Activated T-helper 1 cell treated with anti-CD3 and anti-CD28 coated beads, Interleukin-12 subunit alpha, Interleukin-12 subunit beta, Interleukin-2, Interleukin-4 antibody, amounts not matched to agents 30 ng/mL and 10 ng/mL and 1 ng/mL, durations not matched to agents 14 hours and 24 hours and 36 hours (primary cell): ENCODE measurements around the gene RAB11FIP4. TPM values are rescaled to one million over a fixed set of nuclear protein-coding genes. Genes with fewer than 3 reads are reported as not detected.

Experiments used
- DNase-seq: peaks from one replicate; pipeline ENCODE4 v3.0.0; 2021; ENCODE audit warnings: low spot score
- H3K27ac Mint-ChIP-seq: one replicate; pipeline ENCODE4 v1.8.0; 2021; ENCODE audit warnings: mild to moderate bottlenecking, mixed read lengths
- H3K27me3 Mint-ChIP-seq: one replicate; pipeline ENCODE4 v1.8.0; 2022; ENCODE audit warnings: mild to moderate bottlenecking, moderate library complexity, mixed read lengths; ENCODE audit not compliant: insufficient read depth
- H3K36me3 Mint-ChIP-seq: one replicate; pipeline ENCODE4 v1.8.0; 2021; ENCODE audit warnings: low read depth, mixed read lengths
- H3K4me1 Mint-ChIP-seq: one replicate; pipeline ENCODE4 v1.8.0; 2021; ENCODE audit warnings: low read depth, mixed read lengths
- H3K4me3 Mint-ChIP-seq: one replicate; pipeline ENCODE4 v1.8.0; 2021; ENCODE audit warnings: mild to moderate bottlenecking, moderate library complexity, mixed read lengths
- H3K9me3 Mint-ChIP-seq: one replicate; pipeline ENCODE4 v1.8.0; 2021; ENCODE audit warnings: mixed read lengths
- intact Hi-C: fragments of 100-400 bp; cut with micrococcal nuclease; formaldehyde crosslinking; loops from one replicate; pipeline ENCODE4 v1.15.1; 2024
- total RNA-seq: library from RNA; stranded (reverse); gene quantifications from 2 replicates; pipeline ENCODE4 v1.2.3, GENCODE V29; 2022

RAB11FIP4 gene
- total RNA-seq, 1 donor from 2014 or later: 28.7 TPM

DNA sequence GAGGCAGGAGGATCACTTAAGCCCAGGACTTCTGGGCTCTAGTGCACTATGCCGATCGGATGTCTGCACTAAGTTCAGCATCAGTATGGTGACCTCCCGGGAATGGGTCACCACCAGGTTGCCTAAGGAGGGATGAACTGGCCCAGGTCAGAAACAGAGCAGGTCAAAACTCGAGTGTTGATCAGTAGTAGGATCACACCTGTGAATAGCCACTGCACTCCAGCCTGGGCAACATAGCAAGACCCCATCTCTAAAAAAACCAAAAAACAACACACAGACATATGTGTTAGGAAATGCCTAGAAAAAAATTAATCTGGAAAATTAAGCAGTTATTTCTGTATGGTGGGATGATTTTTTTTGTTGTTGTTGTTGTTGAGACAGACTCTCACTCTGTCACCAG, 127.0 kb downstream of the RAB11FIP4 start:
- Mint-ChIP-seq H3K27ac (no peak overlapping the region), H3K9me3 (no peaks in the 10 kb centered on the region), H3K27me3 (no peaks in the 10 kb centered on the region), H3K4me1 (no peaks in the 10 kb centered on the region), H3K4me3 (no peak overlapping the region), H3K36me3 (peaks cover 6% of the 10 kb centered on the region)
- intact Hi-C loops: no loop called here
- DNase-seq: no peak

DNA sequence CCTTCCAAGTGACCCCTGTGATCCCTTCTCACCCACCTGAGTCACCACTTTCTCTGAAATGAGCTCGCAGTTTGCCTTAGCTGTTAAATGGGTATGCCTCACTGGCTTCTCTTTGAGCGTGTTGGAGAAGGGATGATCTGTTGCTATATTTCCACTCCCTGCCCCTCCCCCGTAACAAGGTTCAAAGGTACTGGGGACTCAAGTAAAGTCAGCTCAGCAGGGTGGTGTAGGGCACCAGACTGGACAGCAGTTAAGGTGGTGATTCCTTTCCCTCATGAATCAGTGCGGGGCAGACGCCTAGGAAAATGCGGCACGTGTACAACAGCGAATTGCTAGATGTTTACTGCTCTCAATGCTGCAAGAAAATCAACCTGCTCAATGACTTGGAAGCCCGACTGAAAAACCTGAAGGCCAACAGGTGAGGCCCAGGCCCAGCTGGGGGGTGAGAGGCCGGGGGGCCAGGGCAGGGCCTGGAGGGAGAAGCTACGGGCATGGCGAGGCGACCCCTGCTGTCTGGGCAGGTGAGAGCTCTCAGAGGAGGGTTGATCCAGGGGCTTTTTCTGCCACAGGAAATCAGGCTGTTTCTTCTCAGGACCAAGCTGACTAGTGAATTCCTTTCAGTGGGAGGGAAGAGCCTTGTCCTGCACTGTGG, 130.3 kb downstream of the RAB11FIP4 start:
- Mint-ChIP-seq H3K4me1 (no peaks in the 10 kb centered on the region), H3K36me3 (peaks cover 8% of the 10 kb centered on the region), H3K9me3 (no peaks in the 10 kb centered on the region), H3K27me3 (no peaks in the 10 kb centered on the region), H3K4me3 (no peak overlapping the region), H3K27ac (no peak overlapping the region)
- intact Hi-C loops: no loop called here
- DNase-seq: no peak

DNA sequence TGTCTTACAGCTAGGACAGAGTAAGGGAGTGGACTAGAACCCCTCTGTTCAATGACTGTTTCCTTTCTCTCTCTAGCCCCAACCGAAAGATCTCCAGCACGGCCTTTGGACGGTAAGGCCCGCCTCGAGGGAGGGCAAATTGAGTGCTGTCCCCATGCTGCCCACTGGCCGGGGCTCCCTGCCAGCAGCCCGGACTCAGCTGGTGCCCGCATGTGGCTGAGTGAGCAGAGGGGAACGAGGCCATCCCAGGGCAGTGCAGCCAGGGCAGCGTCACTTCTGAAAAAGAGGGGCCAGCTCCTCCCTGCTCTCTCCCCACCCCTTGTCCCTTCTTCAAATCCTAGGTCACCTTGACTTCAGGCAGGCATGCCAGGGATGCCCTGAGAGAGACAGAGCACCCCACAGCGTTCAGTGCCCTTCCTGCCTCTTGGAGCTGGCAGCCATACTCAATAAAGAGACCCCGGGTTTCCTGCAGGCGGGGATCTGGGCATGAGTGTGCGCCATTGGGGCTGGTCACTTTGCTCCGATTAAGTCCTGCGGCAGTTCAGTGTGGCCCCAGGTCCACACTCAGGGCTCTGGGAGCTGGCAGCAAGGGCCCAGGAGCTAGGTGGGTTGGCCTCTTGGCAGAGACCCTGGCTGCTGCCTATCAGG, 130.9 kb downstream of the RAB11FIP4 start:
- Mint-ChIP-seq H3K9me3 (no peaks in the 10 kb centered on the region), H3K27ac (no peak overlapping the region), H3K4me1 (no peaks in the 10 kb centered on the region), H3K27me3 (no peaks in the 10 kb centered on the region), H3K36me3 (peaks cover 8% of the 10 kb centered on the region), H3K4me3 (no peak overlapping the region)
- intact Hi-C loops: no loop called here
- no peak for DNase-seq

DNA sequence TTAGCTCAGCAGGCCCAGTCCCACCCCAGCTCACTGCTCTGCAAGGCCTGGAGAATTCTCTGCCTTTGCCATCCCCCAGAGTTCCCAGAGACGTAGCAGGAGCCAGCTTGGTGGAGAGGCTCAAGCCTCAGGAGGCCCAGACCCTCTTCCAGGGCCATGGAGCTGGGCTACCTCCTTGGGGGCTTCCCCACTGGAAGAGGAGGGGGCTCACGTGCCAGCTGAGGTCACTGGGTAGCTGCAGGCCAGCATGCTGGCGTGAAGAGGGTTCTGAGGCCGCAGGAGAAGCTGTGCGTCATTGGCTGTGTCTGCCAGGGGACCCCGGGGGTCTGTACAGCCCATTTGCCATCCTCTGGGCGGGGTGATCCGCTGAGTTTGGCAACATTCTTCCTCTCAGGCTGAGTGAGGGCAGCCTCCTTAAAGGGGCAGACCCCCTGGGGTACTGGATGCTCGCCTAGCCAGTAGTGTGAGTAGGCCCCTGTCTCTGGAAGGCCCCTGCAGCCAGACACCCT, 131.6 kb downstream of the RAB11FIP4 start:
- H3K27ac Mint-ChIP-seq: no peak overlapping the region
- no peak for DNase-seq
- H3K4me1 Mint-ChIP-seq: no peaks in the 10 kb centered on the region
- no peaks in the 10 kb centered on the region for H3K27me3 Mint-ChIP-seq
- intact Hi-C loops: no loop called here
- H3K4me3 Mint-ChIP-seq: no peak overlapping the region
- no peaks in the 10 kb centered on the region for H3K9me3 Mint-ChIP-seq
- H3K36me3 Mint-ChIP-seq: peaks cover 8% of the 10 kb centered on the region

DNA sequence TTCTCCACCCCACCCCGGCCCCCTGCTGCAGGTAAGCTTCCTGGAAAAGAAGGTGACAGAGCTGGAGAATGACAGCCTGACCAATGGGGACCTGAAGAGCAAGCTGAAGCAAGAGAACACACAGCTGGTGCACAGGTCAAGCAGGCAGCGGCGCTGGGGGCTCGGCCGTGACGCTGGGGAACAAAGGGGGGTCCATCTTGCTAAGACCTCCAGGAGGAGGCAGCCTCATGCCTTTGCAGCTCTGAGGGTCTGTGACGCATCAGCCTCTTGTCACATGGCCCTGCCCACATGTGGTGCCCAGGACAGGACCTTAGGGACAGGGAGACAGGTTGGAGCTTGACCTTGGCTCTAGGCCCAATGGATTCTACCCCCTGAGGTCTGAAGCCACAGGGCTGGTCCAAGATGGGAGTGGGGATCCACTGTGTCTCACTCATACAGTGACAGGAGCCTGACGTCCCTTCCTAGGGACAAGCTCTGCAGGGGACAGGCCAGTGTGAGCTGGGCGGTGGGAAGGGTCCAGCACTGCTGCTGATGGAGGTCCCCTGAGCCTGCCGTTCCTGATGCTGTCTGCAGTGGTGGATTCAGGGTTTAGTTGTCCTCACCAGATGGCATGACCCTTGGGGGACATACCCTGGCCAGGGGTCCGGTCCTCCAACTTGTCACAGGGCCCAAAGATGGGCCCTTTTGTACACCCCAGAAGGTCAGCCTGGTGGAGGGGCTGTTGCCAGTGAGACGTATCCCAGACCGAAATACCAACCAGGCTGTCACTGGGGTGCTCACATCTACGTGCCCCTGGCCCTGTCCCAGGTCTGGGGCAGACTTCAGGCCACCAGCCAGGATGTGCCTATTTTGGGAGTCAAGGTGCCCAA, 132.6 kb downstream of the RAB11FIP4 start:
- Mint-ChIP-seq H3K27me3 (no peaks in the 10 kb centered on the region), H3K4me3 (no peak overlapping the region), H3K27ac (no peak overlapping the region), H3K9me3 (no peaks in the 10 kb centered on the region), H3K4me1 (no peaks in the 10 kb centered on the region), H3K36me3 (peaks cover 7% of the 10 kb centered on the region)
- intact Hi-C loops: no loop called here
- no peak for DNase-seq

DNA sequence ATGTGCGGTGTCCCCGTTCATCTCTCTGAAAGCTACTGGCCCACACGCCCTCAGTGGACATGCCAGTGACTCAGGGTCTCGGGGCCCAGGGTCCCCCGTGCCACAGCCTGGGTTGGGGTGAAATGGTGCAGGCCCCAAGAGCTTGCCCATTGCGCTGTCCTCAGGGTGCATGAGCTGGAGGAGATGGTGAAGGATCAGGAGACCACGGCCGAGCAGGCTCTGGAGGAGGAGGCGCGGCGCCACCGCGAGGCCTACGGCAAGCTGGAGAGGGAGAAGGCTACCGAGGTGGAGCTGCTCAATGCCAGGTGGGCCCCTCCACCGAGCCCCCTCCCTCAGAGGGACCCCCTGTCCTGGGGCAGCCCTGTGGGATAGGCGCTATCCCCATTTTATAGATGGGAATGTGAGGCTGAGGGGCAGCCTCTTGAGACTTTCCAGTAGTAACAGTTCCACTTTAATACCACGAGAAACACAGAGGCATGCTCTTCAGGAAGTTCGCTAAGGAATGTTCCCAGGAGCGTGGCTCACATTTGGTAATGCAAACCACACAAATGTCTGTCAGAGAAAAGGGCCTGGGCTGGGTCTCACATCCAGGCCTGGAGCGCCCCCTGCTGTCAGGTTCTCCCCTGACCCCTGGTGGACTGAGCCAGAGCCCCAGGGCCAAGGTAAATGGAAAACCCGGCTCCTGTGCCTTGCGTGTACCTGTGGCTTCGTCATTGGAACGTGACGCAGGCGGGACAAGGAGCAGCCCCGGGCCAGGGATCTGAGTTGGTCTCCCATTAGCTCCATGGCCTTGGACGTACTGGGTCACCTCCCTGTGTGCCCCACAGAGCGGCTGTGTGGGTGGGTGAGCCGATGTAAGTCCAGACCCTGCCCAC, 133.7 kb downstream of the RAB11FIP4 start:
- Mint-ChIP-seq H3K27ac (no peak overlapping the region), H3K9me3 (no peaks in the 10 kb centered on the region), H3K4me3 (no peak overlapping the region), H3K4me1 (no peaks in the 10 kb centered on the region), H3K27me3 (no peaks in the 10 kb centered on the region), H3K36me3 (peaks cover 2% of the 10 kb centered on the region)
- DNase-seq: peak; percentile 67
- intact Hi-C loops: loop anchor here (1.0 kb wide), 2 partner anchors 88 to 136 kb away; no protein-coding TSS in a partner anchor

DNA sequence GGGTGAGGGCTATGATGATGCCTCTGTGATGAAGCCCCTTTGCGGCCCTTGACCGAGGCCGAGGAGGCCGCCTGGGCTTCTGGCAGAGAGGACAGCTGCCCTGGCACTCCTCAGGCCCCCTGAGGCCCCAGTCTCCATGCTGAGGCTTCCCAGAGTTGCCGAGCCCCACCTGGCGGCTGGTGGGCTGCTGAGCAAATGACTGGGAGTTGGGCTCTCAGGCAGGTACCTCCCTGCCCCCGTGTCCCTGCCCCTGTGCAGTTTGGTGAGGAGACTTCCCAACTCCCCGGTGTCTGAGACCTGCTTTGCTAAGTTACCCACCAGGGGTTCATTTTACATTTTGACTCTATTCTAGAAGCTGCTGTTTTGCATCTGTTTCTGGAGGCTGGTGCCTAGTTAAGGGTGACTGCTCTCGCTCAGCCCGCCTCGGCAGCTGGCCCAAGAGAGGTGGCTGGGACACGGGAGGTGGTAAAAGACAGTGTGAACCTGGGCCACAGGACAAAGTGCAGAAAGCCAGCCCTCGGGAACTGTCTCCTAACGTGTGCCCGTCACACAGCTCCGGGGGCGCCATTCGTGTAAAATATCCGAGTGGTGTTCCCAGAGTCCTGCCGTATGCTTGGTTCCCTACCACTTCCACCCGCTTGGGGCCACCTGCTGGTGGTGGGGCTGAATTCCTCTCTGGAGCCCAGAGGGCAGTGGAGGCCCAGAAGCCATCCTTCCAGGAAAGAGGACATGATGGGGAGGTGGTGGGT, 134.5 kb downstream of the RAB11FIP4 start:
- DNase-seq: no peak
- no peak overlapping the region for H3K27ac Mint-ChIP-seq
- no peaks in the 10 kb centered on the region for H3K9me3 Mint-ChIP-seq
- intact Hi-C loops: loop anchor here (1.0 kb wide), 2 partner anchors 89 to 137 kb away; no protein-coding TSS in a partner anchor
- no peak overlapping the region for H3K4me3 Mint-ChIP-seq
- H3K4me1 Mint-ChIP-seq: no peaks in the 10 kb centered on the region
- peaks cover 2% of the 10 kb centered on the region for H3K36me3 Mint-ChIP-seq
- H3K27me3 Mint-ChIP-seq: no peaks in the 10 kb centered on the region

DNA sequence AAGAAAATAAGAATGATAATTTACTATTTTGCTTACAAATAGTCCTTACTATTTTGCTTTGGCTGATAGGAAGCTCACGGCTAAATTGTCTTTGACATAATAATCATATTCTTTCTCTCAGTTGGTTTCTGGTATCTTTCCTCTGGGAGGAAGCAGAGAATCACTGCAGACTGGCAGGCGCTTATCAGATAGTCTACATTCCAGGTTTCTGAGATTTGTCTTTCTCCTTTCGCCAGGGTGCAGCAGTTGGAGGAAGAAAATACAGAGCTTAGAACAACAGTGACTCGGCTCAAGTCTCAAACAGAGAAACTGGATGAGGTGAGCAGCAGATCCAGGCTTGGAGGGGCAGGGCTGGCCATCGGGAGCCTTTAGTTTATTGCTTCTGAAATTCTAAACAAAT, 136.1 kb downstream of the RAB11FIP4 start:
- H3K9me3 Mint-ChIP-seq: no peaks in the 10 kb centered on the region
- DNase-seq: no peak
- H3K27ac Mint-ChIP-seq: no peak overlapping the region
- peaks cover 7% of the 10 kb centered on the region for H3K36me3 Mint-ChIP-seq
- H3K4me3 Mint-ChIP-seq: no peak overlapping the region
- no peaks in the 10 kb centered on the region for H3K27me3 Mint-ChIP-seq
- intact Hi-C loops: no loop called here
- peaks cover under 1% of the 10 kb centered on the region for H3K4me1 Mint-ChIP-seq

DNA sequence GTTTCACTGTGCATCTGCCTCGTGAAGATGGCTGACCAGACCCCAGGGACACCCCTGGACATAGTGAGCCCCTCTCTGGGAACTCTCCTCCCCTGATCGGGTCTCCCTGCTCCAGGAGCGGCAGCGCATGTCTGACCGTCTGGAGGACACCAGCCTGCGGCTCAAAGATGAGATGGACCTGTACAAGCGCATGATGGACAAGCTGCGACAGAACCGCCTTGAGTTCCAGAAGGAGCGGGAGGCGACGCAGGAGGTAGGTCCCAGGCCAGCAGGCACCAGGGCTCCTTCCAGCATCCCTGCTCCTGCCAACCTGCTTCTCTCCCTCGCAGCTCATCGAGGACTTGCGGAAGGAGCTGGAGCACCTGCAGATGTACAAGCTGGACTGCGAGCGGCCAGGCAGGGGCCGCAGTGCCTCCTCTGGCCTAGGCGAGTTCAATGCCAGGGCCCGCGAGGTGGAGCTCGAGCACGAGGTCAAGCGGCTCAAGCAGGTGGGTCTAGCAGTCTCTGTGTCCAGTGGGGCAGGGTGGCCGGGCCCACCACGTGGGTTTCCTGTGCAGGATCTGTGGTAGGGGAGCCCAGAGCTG, 136.9 kb downstream of the RAB11FIP4 start:
- peaks cover 8% of the 10 kb centered on the region for H3K4me1 Mint-ChIP-seq
- no peak overlapping the region for H3K4me3 Mint-ChIP-seq
- H3K27me3 Mint-ChIP-seq: no peaks in the 10 kb centered on the region
- no peak overlapping the region for H3K27ac Mint-ChIP-seq
- no peak for DNase-seq
- no peaks in the 10 kb centered on the region for H3K9me3 Mint-ChIP-seq
- H3K36me3 Mint-ChIP-seq: peaks cover 14% of the 10 kb centered on the region
- intact Hi-C loops: no loop called here

DNA sequence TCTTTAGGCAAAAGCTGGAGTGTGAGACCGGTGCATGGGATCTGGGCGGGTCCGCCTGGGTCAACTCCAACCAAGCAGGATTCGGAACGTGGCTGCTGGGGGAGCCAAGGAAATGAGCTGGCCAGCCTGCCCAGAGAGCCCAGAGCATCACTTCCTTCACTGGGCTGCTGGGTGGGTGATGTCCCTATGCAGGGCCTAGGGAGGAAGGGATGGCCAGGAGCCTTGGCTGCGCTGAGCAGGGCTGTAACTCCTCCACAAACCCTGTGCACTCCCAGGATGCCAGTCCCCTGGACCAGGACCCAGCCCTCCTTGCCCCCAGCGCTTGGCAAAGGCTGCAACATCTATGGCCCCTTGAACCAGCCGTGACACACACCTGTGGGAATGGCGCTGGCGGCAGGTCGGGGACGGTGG, 138.4 kb downstream of the RAB11FIP4 start:
- intact Hi-C loops: loop anchor here (5.0 kb wide), 1 partner anchor 312 kb away; no protein-coding TSS in a partner anchor
- H3K27ac Mint-ChIP-seq: no peak overlapping the region
- H3K36me3 Mint-ChIP-seq: peaks cover 14% of the 10 kb centered on the region

DNA sequence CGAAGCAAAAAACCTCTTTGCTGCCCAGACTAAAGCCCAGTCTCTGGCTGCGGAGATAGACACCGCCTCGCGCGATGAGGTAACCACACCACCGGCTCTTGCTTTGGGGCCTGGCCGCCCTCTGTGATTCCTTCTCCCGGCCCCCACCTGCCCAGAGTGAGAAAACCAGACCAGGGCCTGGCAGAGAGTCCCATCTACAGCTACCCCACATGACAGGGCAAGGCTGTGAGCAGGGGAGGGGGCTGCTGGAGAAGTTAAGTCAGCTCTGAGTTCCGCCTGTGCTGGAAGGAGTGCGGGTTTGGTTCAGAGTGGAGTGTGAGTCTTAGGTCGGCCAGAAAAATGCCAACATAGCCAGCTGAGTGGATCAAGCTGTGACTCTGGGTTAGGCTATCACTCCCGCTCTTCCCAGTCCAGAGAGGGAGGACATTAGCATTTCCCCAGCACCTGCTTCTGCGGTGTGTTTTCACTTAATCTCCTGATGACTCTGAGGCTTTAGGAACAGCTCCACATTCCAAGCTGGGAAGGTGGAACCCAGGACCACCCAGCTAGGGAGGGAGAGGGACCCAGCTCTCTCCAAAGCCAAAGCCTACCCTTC, 139.0 kb downstream of the RAB11FIP4 start:
- intact Hi-C loops: loop anchor here (5.0 kb wide), 1 partner anchor 312 kb away; no protein-coding TSS in a partner anchor
- Mint-ChIP-seq H3K27me3 (no peaks in the 10 kb centered on the region), H3K9me3 (no peaks in the 10 kb centered on the region), H3K27ac (no peak overlapping the region), H3K36me3 (peaks cover 14% of the 10 kb centered on the region), H3K4me1 (peaks cover 13% of the 10 kb centered on the region), H3K4me3 (no peak overlapping the region)
- DNase-seq: no peak

More for the DNA sequence above, 138.4 kb downstream of the RAB11FIP4 start:
- DNase-seq: no peak
- Mint-ChIP-seq H3K9me3 (no peaks in the 10 kb centered on the region), H3K27me3 (no peaks in the 10 kb centered on the region), H3K4me3 (no peak overlapping the region), H3K4me1 (peaks cover 10% of the 10 kb centered on the region)
